Measurements from ENCODE around the gene ARRDC1. TPM values are rescaled to one million over a fixed set of nuclear protein-coding genes. Genes with fewer than 3 reads are reported as not detected.
"Not testable (repeated sequence)": the region's sequence is repeated elsewhere in the genome, so short reads cannot be mapped to it uniquely, and the experiment has no call there.

Gene ARRDC1
- total RNA-seq, 5 donors from 2014 or later (not counting 1 experiment from before 2014, with no cell fraction given) = 54.7 to 123 (median 103) TPM

- Mint-ChIP-seq H3K9me3 (no peaks in the 10 kb centered on the region), H3K27ac (peak overlapping the region; percentile 36 to 55), H3K4me3 (peak overlapping the region; percentile 44 to 81 (median 56)), H3K4me1 (peaks cover 54 to 62% (median 57%) of the 10 kb centered on the region in 3 donors), H3K27me3 (no peaks in the 10 kb centered on the region), H3K36me3 (peaks cover 3% of the 10 kb centered on the region)
- Histone ChIP-seq H3K9me3 (no peaks in the 10 kb centered on the region), H3K4me3 (ENCODE audit: control insufficient read depth in 1 of 2, extremely low read depth in 1 of 2, low read length in 1 of 2) (no peak overlapping the region), H3K27ac (ENCODE audit: low read length) (no peak overlapping the region), H3K27me3 (replicated peaks in 1 of 2; ENCODE audit: control insufficient read depth in 2 of 2, extremely low read depth in 1 of 2, insufficient read depth in 2 of 2, low read length in 1 of 2) (no peaks in the 10 kb centered on the region), H3K36me3 (ENCODE audit: control insufficient read depth in 2 of 2, extremely low read depth in 1 of 2, insufficient read depth in 1 of 2, low read length in 1 of 2) (peaks cover 5 to 7% of the 10 kb centered on the region in 2 donors), H3K4me1 (ENCODE audit: control insufficient read depth in 1 of 2, extremely low read depth in 1 of 2, insufficient read depth in 2 of 2, low read length in 2 of 2) (peaks cover 27 to 65% of the 10 kb centered on the region in 2 experiments)
- CTCF ChIA-PET = no interaction called here
- 100% methylated on average over 1 of the region's 6 CpGs for WGBS (ENCODE audit: insufficient coverage)
- DNase-seq (peak in 1 of 35 experiments; percentile 36), ATAC-seq (replicated peaks in 1 of 4) (no peak)
- POLR2A ChIA-PET = interaction anchor here in 1 of 2 donors (0.6 kb wide), 1 partner anchor 320 kb away, joined by 3 read pairs; no protein-coding TSS in a partner anchor
Observed at GRCh38 chr9:137621131-137621757, 15.8 kb downstream of the ARRDC1 start.

- DNase-seq; H3K27ac ChIP-seq (ENCODE audit: low read length); POLR2A ChIA-PET; H3K36me3 ChIP-seq (ENCODE audit: control insufficient read depth in 2 of 2, extremely low read depth in 1 of 2, insufficient read depth in 1 of 2, low read length in 1 of 2); H3K4me3 ChIP-seq (ENCODE audit: control insufficient read depth in 1 of 2, extremely low read depth in 1 of 2, low read length in 1 of 2); CTCF ChIA-PET; ATAC-seq (replicated peaks in 1 of 4); H3K27me3 Mint-ChIP-seq; H3K9me3 ChIP-seq; H3K36me3 Mint-ChIP-seq; H3K27me3 ChIP-seq (replicated peaks in 1 of 2; ENCODE audit: control insufficient read depth in 2 of 2, extremely low read depth in 1 of 2, insufficient read depth in 2 of 2, low read length in 1 of 2); H3K9me3 Mint-ChIP-seq: not testable (repeated sequence)
- WGBS (ENCODE audit: insufficient coverage) = 91% methylated on average over 6 of the region's 8 CpGs
- peak overlapping the region in 2 of 3 donors; percentile 24 to 58 for H3K4me3 Mint-ChIP-seq
- H3K4me1 Mint-ChIP-seq = peaks cover 57 to 63% (median 62%) of the 10 kb centered on the region in 3 donors
- peaks cover 27 to 71% of the 10 kb centered on the region in 2 experiments for H3K4me1 ChIP-seq (ENCODE audit: control insufficient read depth in 1 of 2, extremely low read depth in 1 of 2, insufficient read depth in 2 of 2, low read length in 2 of 2)
- H3K27ac Mint-ChIP-seq = peak overlapping the region; percentile 34 to 36
Observed at GRCh38 chr9:137622211-137622610, 16.7 kb downstream of the ARRDC1 start.

GRCh38 chr9:137626464-137626863, 21.0 kb downstream of the ARRDC1 start:
- Histone ChIP-seq H3K4me3 (ENCODE audit: control insufficient read depth in 1 of 2, extremely low read depth in 1 of 2, low read length in 1 of 2) (no peak overlapping the region), H3K4me1 (ENCODE audit: control insufficient read depth in 1 of 2, extremely low read depth in 1 of 2, insufficient read depth in 2 of 2, low read length in 2 of 2) (peaks cover 22 to 73% of the 10 kb centered on the region in 2 experiments), H3K36me3 (ENCODE audit: control insufficient read depth in 2 of 2, extremely low read depth in 1 of 2, insufficient read depth in 1 of 2, low read length in 1 of 2) (peaks cover 2 to 7% of the 10 kb centered on the region in 2 donors), H3K9me3 (no peaks in the 10 kb centered on the region), H3K27me3 (replicated peaks in 1 of 2; ENCODE audit: control insufficient read depth in 2 of 2, extremely low read depth in 1 of 2, insufficient read depth in 2 of 2, low read length in 1 of 2) (no peaks in the 10 kb centered on the region), H3K27ac (ENCODE audit: low read length) (no peak overlapping the region)
- peak overlapping the region in 1 of 3 donors; percentile 44 for H3K4me3 Mint-ChIP-seq
- ATAC-seq (replicated peaks in 1 of 4) (no peak), DNase-seq (no peak)
- POLR2A ChIA-PET = no interaction called here
- peaks cover 61 to 68% (median 67%) of the 10 kb centered on the region in 3 donors for H3K4me1 Mint-ChIP-seq
- no peaks in the 10 kb centered on the region for H3K27me3 Mint-ChIP-seq
- H3K9me3 Mint-ChIP-seq = no peaks in the 10 kb centered on the region
- no CpG with 5 or more reads among the region's 4 CpGs for WGBS (ENCODE audit: insufficient coverage)
- peaks cover 3% of the 10 kb centered on the region for H3K36me3 Mint-ChIP-seq
- CTCF ChIA-PET = no interaction called here
- peak overlapping the region; percentile 69 to 83 for H3K27ac Mint-ChIP-seq

GRCh38 chr9:137627406-137627805, 21.9 kb downstream of the ARRDC1 start:
- H3K36me3 Mint-ChIP-seq; H3K27me3 ChIP-seq (replicated peaks in 1 of 2; ENCODE audit: control insufficient read depth in 2 of 2, extremely low read depth in 1 of 2, insufficient read depth in 2 of 2, low read length in 1 of 2); POLR2A ChIA-PET; H3K4me3 ChIP-seq (ENCODE audit: control insufficient read depth in 1 of 2, extremely low read depth in 1 of 2, low read length in 1 of 2); H3K27me3 Mint-ChIP-seq; H3K36me3 ChIP-seq (ENCODE audit: control insufficient read depth in 2 of 2, extremely low read depth in 1 of 2, insufficient read depth in 1 of 2, low read length in 1 of 2); ATAC-seq (replicated peaks in 1 of 4); DNase-seq; CTCF ChIA-PET; H3K9me3 Mint-ChIP-seq; H3K27ac ChIP-seq (ENCODE audit: low read length); H3K9me3 ChIP-seq; H3K27ac Mint-ChIP-seq: not testable (repeated sequence)
- peaks cover 24 to 72% of the 10 kb centered on the region in 2 experiments for H3K4me1 ChIP-seq (ENCODE audit: control insufficient read depth in 1 of 2, extremely low read depth in 1 of 2, insufficient read depth in 2 of 2, low read length in 2 of 2)
- peak overlapping the region in 1 of 3 donors; percentile 79 for H3K4me3 Mint-ChIP-seq
- no CpG with 5 or more reads among the region's 14 CpGs for WGBS (ENCODE audit: insufficient coverage)
- H3K4me1 Mint-ChIP-seq = peaks cover 64 to 71% (median 70%) of the 10 kb centered on the region in 3 donors

GRCh38 chr9:137630126-137630525, 24.6 kb downstream of the ARRDC1 start:
- no peaks in the 10 kb centered on the region for H3K9me3 Mint-ChIP-seq
- Histone ChIP-seq H3K4me1 (ENCODE audit: control insufficient read depth in 1 of 2, extremely low read depth in 1 of 2, insufficient read depth in 2 of 2, low read length in 2 of 2) (peaks cover 24 to 62% of the 10 kb centered on the region in 2 experiments), H3K36me3 (ENCODE audit: control insufficient read depth in 2 of 2, extremely low read depth in 1 of 2, insufficient read depth in 1 of 2, low read length in 1 of 2) (peaks cover 0 to 5% of the 10 kb centered on the region in 2 donors), H3K27ac (ENCODE audit: low read length) (no peak overlapping the region), H3K9me3 (no peaks in the 10 kb centered on the region), H3K4me3 (ENCODE audit: control insufficient read depth in 1 of 2, extremely low read depth in 1 of 2, low read length in 1 of 2) (no peak overlapping the region), H3K27me3 (replicated peaks in 1 of 2; ENCODE audit: control insufficient read depth in 2 of 2, extremely low read depth in 1 of 2, insufficient read depth in 2 of 2, low read length in 1 of 2) (no peaks in the 10 kb centered on the region)
- POLR2A ChIA-PET = no interaction called here
- CTCF ChIA-PET = no interaction called here
- H3K27ac Mint-ChIP-seq = peak overlapping the region; percentile 57 to 66
- H3K36me3 Mint-ChIP-seq = no peaks in the 10 kb centered on the region
- peak overlapping the region in 1 of 3 donors; percentile 63 for H3K4me3 Mint-ChIP-seq
- ATAC-seq (replicated peaks in 1 of 4) = no peak
- H3K27me3 Mint-ChIP-seq = no peaks in the 10 kb centered on the region
- no CpG with 5 or more reads among the region's 1 CpG for WGBS (ENCODE audit: insufficient coverage)
- peaks cover 68 to 79% (median 78%) of the 10 kb centered on the region in 3 donors for H3K4me1 Mint-ChIP-seq
- no peak for DNase-seq

GRCh38 chr9:137630679-137631078, 25.2 kb downstream of the ARRDC1 start:
- DNase-seq (no peak), ATAC-seq (replicated peaks in 1 of 4) (no peak)
- peak overlapping the region in 1 of 3 donors; percentile 63 for H3K4me3 Mint-ChIP-seq
- H3K27ac ChIP-seq (ENCODE audit: low read length) = no peak overlapping the region
- H3K4me3 ChIP-seq (ENCODE audit: control insufficient read depth in 1 of 2, extremely low read depth in 1 of 2, low read length in 1 of 2) = no peak overlapping the region
- ChIA-PET POLR2A (no interaction called here), CTCF (no interaction called here)
- H3K4me1 ChIP-seq (ENCODE audit: control insufficient read depth in 1 of 2, extremely low read depth in 1 of 2, insufficient read depth in 2 of 2, low read length in 2 of 2) = peaks cover 21 to 58% of the 10 kb centered on the region in 2 experiments
- no peaks in the 10 kb centered on the region for H3K27me3 Mint-ChIP-seq
- peaks cover 63 to 74% (median 72%) of the 10 kb centered on the region in 3 donors for H3K4me1 Mint-ChIP-seq
- 81% methylated on average over 4 of the region's 4 CpGs for WGBS (ENCODE audit: insufficient coverage)
- no peaks in the 10 kb centered on the region for H3K9me3 Mint-ChIP-seq
- H3K27me3 ChIP-seq (replicated peaks in 1 of 2; ENCODE audit: control insufficient read depth in 2 of 2, extremely low read depth in 1 of 2, insufficient read depth in 2 of 2, low read length in 1 of 2) = no peaks in the 10 kb centered on the region
- peak overlapping the region in 1 of 2 donors; percentile 23 for H3K27ac Mint-ChIP-seq
- H3K36me3 ChIP-seq (ENCODE audit: control insufficient read depth in 2 of 2, extremely low read depth in 1 of 2, insufficient read depth in 1 of 2, low read length in 1 of 2) = peaks cover 0 to 5% of the 10 kb centered on the region in 2 donors
- no peaks in the 10 kb centered on the region for H3K9me3 ChIP-seq
- H3K36me3 Mint-ChIP-seq = no peaks in the 10 kb centered on the region

Measured in T-cell (primary cell).